ENCODE data around the gene MYL3.
"Not testable (repeated sequence)": the region's sequence is repeated elsewhere in the genome, so short reads cannot be mapped to it uniquely, and the experiment has no call there.

The MYL3 gene

GRCh38 chr3:46863261-46863782 lies at the start of gene MYL3:
MYL3 (minus strand) TSS chr3:46863444; CDS start chr3:46863390, 54 bp downstream.
- no peak for DNase-seq (ENCODE audit: low read depth in 2 of 2)

DNA sequence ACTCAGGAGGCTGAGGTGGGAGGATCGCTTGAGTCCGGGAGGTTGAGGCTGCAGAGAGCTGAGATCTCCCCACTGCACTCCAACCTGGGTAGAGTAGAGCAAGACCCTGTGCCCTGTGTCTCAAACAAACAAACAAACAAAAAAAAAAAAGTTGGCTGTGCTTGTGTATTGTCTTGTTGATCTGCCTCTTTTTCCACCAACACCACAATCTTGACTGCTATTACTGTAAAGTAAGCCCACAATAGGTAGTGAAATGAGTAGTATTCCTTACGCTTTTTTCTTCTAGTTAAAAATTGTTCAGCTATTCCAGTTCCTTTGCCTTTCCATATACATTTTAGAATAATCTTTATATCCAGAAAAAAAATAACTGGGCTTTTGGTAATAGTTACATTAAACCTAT lies 49.7 kb upstream of the MYL3 start:
- DNase-seq (ENCODE audit: low read depth in 2 of 2), result no peak

- not testable (repeated sequence) for DNase-seq (ENCODE audit: low read depth in 2 of 2)
Measured at GRCh38 chr3:46910914-46911313, 47.7 kb upstream of the MYL3 start.

GRCh38 chr3:46910166-46910760 lies 47.0 kb upstream of the MYL3 start:
- no peak for DNase-seq (ENCODE audit: low read depth in 2 of 2)

GRCh38 chr3:46909535-46910161 lies 46.4 kb upstream of the MYL3 start:
- DNase-seq (ENCODE audit: low read depth in 2 of 2), result peak; percentile 58 to 64

DNA sequence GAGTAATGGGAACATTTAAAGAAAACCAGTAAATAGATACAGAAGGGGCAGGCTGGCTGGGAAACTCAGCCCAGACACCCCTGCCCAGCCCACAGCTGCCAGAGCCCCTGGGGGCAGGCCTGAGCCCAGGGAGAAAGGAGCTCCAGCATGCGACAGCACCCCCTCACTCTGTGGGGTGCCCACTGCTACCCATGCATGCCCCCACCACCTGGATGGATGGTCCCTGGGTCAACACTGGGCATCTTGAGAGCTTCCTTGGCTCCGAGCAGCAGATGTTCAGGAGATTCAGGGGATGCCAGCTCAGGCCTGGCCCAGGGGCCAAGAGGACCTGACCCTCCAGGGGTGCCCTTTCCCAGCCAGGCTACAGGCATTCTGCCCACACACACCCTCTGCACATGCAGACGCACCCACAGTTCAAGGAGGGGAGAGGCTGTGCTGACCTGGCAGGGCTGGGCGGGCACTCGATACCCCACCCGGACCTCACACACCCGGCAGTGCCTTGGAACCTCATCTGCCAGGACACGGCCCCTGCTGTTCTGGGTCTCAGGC lies 45.8 kb upstream of the MYL3 start:
- DNase-seq (ENCODE audit: low read depth in 2 of 2), result no peak

DNA sequence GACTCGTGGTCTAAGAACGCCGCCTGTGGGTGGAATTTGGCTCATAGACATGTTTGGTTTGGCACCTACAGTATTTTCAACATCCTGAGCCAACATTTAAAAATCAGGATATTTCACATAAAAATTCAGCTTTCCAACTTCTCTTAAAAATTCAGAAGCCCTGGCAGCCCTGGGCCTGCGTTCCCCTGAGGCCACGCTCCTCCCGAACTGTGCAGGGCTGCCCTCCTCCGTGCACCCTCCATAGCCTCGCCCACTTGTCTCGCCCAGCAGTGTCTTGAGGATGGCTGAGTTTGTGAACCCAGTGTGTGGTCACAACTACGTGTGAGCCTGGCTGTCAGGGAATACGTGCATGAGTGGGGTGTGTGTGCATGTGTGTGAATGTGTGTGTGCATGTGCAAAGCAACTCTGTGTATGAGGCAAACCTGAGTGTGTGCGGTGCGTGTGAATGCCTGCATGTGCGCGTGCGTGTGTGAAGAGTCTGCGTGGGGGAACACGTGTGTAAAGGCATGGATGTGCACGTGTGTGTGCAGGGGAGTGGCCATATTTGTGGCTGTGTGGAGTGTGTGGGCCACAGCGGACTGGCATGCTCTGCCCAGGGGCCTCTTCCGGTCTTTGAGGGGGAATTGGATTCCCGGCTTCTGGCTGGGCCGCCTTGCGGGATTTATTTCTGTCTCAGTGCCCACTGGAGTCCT lies 45.2 kb upstream of the MYL3 start:
- no peak for DNase-seq (ENCODE audit: low read depth in 2 of 2)

DNA sequence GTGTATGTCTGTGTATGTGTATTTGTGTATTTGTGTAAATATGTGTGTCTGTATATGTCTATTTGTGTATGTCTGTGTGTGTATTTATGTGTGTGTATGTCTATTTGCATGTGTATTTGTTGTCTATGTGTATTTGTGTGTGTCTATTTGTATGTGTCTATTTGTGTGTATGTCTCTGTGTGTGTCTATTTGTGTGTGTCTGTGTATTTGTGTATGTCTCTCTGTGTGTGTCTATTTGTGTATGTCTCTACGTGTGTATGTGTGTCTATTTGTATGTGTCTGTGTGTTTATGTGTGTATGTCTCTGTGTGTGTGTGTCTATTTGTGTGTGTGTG lies 44.7 kb upstream of the MYL3 start:
- DNase-seq (ENCODE audit: low read depth in 2 of 2), result no peak

- no peak for DNase-seq (ENCODE audit: low read depth in 2 of 2)
Measured at GRCh38 chr3:46907271-46907670, 44.0 kb upstream of the MYL3 start.

DNA sequence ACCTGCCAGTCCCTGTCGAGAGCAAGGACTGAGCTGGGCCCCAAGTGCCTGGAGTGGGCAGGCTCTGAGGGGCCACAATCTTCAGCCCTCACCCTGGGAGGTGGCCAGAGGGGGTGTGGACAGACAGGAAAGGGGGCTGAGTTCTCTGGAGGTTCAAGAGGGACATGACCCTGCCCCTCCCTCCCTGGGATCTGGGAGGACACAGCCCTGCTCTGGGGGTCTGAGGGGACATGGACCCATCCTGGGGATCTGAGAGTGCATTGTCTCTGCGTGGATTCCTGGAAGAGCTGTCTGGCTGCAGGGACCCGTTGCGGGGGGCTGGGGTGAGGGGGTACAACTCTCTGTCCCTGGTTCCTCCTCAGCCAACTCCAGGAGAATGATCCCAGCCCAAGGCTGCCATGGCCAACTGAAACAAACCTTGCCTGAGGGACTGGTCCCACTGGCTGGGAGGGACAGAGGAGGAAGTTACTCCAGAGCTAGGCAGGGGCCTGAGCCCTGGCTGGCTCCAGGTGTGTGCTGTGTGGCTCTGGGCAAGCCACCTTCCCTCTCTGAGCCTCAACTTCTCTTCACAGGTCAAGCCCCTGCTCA lies 43.3 kb upstream of the MYL3 start:
- no peak for DNase-seq (ENCODE audit: low read depth in 2 of 2)

GRCh38 chr3:46905661-46906451 lies 42.6 kb upstream of the MYL3 start:
- DNase-seq (ENCODE audit: low read depth in 2 of 2), result no peak

GRCh38 chr3:46905213-46905560 lies 41.9 kb upstream of the MYL3 start:
- no peak for DNase-seq (ENCODE audit: low read depth in 2 of 2)

DNA sequence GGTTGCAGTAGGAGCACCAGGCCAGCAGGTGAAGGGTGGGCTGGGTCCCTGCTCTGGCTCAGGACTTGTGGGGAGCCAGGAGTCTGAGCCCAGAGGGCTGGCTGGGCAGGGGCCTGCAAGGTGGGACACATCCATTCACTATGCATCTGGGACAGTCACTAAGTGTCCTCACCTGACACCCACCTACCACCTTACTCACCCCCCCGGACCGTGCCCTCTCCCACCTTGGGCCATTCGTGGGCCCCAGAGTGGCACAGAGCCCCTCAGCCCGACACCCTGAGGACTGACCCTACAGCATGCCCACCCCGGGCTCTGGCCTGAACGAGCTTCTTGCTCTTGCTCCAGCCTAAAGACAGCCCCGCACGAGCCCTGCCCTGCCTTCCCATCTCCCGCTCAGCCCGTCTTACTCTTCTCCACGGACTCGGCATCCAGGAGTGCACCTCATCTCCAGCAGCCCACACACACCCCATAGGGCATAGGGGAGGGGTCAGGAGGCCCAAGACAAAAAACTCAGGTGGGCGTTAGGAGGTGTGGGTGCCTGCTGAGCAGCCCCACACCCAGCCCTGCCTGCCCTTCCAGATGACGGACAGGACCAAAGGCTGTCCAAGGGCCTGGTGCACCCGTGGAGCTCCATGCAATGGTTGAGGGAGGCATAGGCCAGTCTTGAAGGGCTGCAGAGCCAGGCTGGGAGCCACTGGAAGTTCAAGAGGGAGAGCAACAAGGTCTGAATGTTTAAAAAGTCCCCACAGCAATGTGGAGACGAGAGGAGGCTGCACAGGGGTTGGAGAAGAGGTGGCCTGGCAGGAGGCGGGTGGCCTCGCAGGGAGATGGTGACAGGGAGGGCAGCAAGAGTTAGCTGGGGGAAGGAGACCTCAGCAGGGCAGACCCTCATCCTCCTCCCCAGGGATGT lies 41.3 kb upstream of the MYL3 start:
- no peak for DNase-seq (ENCODE audit: low read depth in 2 of 2)

DNA sequence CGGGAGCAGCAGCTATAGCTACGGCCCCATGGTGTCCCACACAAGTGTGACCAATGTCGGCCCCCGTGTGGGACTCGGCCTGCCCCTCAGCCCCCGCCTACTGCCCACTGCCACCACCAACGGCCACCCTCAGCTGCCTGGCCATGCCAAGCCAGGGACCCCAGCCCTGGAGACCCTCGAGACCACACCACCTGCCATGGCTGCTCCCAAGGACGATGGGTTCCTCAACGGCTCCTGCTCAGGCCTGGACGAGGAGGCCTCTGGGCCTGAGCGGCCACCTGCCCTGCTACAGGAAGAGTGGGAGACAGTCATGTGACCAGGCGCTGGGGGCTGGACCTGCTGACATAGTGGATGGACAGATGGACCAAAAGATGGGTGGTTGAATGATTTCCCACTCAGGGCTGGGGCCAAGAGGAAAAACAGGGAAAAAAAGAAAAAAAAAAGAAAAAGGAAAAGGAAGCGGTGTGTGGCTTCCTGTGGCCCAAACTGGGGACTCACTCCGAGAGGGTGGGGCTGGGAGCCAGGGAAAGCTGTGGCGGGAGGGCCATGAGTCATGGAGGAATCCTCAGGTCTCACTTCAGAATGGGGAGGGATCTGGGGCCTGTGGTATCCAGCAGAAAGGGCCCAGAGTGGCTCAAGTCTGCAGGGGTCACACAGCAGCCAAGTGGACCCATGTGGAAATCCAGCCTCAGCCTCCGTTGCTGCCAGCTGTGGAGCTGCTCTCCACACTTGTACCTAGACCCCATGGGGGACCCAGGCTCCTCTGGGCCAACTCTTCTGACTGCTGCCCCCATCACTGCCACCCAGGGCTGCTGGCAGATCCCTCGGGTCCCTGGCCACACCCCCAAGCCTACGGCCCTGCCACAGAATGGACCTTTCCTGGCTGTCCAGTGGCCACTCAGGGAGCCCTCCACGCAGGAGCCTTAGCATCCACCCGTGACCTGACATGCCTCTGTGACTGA lies 40.4 kb upstream of the MYL3 start:
- no peak for DNase-seq (ENCODE audit: low read depth in 2 of 2)

- no peak for DNase-seq (ENCODE audit: low read depth in 2 of 2)
Measured at GRCh38 chr3:46902188-46902631, 39.0 kb upstream of the MYL3 start.

GRCh38 chr3:46901591-46902187 lies 38.4 kb upstream of the MYL3 start:
- DNase-seq (ENCODE audit: low read depth in 2 of 2), result no peak

DNA sequence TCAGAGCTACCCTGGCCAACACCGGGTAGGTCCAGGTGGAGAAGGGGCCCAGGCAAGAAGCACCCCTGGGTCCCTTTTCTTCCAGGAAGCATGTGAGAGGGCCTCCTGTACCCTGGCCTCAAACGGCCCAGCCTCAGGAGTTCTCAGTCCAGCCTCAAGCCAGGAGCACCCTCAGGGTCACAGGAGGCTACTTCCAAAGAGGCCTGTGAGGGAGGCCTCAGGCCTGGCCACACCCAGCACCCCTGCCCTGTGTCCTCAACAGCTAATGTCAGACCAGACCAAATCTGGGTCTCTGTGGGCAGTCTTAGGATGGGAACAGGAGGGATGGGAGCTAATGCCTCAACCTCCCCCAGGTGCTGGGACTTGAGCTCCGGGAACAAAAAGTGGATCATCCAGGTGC lies 37.8 kb upstream of the MYL3 start:
- no peak for DNase-seq (ENCODE audit: low read depth in 2 of 2)

- no peak for DNase-seq (ENCODE audit: low read depth in 2 of 2)
Measured at GRCh38 chr3:46900356-46900755, 37.1 kb upstream of the MYL3 start.

GRCh38 chr3:46900007-46900292 lies 36.7 kb upstream of the MYL3 start:
- no peak for DNase-seq (ENCODE audit: low read depth in 2 of 2)

Data from activated CD8-positive, alpha-beta memory T cell treated with anti-CD3 and anti-CD28 coated beads for 4 hours (primary cell).